NCI-H2171 (cell line): ENCODE measurements around the gene IL12B.
"Not testable (repeated sequence)": the region's sequence is repeated elsewhere in the genome, so short reads cannot be mapped to it uniquely, and the experiment has no call there.

Experiments
- DNase-seq: peaks from one replicate; lab custom pipeline; 2025; lab: John Stamatoyannopoulos, UW

IL12B gene

DNA sequence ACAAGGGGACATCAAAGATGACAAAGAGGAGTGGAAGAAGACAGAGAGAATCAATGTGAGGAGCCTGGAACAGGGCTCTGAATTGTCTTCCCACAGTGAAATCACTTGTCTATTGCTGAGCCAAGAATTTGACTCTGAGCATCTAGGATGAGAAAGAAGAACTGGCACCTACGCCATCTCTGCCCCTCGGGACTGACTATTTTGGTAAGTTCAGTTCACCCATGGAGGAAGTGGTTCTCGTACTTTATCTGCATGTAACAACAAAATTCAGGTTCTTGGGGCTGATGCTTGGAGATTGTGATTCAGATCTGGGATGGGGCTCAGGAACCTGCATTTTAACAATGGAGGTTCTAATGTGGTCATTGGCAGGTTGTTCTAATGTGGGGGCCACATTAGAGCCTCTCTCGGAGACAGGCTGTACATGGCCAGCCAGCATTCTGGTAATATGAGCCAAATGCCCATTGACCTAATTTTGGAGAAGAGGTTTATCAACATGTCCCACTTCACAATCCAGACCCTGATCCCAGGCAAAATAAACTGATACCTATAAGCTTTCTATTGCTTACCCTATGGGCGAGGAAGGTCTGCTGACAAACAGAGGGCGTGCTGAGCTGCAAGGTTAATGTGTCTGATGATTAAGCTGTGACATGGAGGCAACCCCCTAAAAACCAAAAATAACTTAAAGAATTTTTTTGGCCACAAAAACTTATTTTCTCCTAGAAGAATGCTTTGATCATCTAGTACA is 2.7 kb upstream of the IL12B start:
- DNase-seq, result no peak

DNA sequence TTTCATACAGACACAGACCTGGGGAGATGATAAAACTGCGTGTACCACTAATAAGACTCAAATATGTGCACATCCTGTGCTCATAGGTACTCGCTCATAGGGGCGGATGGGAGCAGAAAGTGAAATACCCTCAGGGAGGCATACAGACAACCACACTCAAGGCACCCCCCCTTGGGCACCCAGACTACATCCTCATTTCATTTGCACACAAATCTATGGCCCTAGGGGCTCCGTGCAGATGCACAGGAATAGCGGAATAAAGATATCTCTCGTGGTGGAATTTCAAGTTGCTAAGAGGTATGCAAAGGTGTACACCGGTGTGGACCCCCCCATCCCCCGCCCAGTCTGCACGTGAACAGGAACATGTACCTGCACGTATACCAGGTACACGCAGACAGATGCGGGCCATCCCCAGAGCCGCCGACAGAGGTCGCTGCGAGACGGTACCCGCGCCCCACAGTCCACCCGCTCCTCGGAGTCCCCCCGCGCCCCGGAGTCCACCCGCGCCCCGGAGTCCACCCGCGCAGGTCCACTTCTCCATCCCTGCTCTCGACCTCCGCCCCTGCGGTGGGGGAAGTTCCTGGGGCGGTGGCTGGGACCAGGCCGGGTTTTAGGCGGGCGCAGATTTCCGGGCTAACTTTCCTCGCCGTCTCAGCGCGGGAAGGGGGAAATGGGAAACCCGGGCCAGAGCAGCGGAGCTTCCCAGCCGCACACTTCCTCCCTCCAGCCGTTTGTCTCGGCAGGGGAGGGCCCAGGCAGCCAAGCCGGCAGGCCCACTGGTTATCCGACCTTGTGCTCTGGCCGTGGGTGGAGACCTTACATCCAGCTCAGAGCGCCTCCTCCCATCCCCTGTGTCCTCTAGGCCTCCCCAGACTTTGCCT is 1.0 kb upstream of the IL12B start:
- no peak for DNase-seq

DNA sequence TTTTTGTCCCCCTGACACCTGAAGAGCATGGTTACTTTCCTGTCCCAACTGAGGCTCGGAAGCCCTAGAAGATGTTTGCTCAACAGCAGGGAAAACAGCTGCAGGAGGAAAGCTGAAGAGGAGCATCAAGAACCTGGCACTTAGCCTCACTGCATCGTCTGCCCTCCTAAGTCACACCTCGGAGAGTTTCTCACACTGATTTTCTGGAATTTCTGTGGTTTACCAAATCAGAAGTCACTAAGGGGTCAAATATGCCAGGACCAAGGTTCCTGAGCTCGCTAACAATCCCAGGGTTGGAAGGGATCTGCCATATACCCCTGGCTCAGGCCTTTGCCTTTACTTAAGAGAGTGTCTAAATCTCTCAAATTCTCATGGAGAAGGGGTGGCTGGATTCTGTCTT is 5.3 kb downstream of the IL12B start:
- DNase-seq, result no peak

DNA sequence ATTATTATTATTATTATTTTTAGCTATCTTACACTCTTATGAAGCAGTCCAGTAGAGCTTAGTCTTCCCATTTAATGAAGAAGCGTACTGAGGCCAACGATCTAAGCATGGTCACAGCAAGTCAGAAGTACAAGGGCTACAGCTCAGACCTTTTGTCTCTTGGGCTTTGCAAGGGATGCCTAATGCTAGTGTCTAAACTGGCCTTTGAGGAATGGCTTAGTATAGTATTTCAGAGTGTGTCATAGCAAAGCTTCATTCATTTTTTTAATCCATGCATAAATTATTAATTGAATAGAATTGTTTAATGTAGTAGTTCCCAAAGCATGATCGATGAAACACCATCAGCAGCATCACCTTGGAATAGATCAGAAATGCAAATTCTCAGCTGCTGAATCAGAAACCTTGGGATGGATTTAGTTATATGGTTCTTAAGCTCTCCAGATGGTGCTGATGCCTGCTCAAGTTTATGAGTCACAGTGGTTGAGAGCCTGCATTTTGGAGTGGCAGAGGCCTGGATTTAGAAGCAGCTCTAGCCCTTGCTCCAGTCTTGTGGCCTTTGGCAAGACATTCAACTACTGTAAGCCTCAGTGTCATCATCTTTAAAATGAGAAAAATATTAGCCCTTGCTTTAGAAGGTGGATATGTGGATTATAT is 6.1 kb downstream of the IL12B start:
- no peak for DNase-seq

DNA sequence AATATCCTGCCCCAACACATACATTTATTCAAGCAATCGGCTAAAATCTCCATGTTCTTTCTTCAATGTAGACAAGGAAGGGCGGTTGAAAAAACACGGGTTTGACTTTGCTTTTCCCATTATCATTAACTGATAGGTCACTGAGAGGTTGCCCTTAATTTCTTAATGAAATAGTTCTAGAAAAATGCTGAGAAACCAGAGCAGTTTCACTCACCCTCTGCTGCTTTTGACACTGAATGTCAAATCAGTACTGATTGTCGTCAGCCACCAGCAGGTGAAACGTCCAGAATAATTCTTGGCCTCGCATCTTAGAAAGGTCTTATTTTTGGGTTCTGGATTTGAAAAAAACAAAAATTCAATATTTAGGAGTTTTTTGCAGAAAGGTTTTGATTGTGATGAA is 8.1 kb downstream of the IL12B start:
- no peak for DNase-seq

DNA sequence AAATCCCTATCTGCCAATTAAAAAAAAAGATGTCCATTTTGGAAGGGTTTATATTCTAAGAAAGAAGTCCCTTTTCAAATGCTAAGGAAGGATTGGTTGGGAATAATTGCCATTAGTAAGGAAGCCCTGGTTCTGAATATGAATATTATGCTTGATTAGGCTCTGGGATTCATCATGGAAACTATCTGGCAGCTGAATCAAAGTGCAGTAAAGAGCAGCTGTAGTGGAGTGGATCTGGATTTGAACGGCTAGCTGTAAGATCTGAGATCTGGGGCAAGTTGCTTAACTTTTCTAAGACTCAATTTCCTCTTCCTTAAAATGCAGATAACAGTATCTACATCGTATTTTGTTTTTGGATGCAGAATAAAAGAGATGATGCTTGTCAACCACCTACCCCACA is 10.5 kb downstream of the IL12B start:
- DNase-seq, result no peak

DNA sequence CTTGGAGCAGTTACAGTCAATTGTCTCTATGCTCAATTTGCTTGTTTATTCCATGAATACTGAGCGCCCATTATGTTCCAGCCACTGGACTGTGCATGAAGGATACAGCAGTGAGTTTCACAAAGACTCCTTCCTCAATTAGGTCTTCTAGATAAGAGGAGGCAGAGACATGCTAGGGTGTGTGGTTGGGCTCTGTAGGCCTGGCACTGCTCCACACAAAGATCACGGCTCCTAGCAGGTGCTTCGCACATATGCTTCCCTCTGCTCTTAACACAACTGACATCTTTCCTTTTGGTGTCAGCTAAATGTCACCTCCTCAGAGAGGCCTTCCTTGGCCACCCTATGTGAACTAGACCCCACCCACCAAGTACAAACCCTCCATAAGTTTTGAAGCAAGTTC is 10.9 kb downstream of the IL12B start:
- DNase-seq, result no peak

DNA sequence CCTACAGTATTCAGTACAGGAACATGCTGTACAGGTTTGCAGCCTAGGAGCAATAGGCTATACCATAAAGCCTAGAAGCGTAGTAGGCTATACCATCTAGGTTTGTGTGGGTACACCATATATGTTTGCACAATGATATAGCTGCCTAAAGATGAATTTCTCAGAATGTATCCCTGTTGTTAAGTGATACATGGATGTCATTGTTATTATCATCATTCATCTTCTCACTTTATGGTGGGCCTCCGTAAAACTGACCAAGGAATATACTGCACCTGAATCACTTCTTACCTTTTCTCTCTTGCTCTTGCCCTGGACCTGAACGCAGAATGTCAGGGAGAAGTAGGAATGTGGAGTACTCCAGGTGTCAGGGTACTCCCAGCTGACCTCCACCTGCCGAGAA is 11.8 kb downstream of the IL12B start:
- no peak for DNase-seq

DNA sequence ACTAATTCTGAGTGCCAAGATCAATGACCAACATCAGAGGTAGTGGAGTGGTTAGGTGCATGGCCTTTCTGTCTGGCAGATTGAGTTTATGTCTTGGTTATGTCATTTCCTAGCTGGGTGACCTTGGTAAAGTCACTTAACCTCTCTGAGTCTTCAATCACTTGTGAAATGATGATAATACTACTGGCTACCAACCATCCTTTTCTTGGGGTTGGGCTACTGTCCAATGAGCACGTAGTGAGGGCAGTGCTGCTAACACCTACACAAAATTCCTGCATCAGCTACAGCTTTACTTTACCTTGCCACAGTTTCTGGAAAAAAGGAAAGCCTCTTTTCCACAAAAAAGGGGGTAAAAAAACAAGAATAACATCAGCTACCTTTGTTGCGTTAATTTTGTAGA is 12.4 kb downstream of the IL12B start:
- no peak for DNase-seq

DNA sequence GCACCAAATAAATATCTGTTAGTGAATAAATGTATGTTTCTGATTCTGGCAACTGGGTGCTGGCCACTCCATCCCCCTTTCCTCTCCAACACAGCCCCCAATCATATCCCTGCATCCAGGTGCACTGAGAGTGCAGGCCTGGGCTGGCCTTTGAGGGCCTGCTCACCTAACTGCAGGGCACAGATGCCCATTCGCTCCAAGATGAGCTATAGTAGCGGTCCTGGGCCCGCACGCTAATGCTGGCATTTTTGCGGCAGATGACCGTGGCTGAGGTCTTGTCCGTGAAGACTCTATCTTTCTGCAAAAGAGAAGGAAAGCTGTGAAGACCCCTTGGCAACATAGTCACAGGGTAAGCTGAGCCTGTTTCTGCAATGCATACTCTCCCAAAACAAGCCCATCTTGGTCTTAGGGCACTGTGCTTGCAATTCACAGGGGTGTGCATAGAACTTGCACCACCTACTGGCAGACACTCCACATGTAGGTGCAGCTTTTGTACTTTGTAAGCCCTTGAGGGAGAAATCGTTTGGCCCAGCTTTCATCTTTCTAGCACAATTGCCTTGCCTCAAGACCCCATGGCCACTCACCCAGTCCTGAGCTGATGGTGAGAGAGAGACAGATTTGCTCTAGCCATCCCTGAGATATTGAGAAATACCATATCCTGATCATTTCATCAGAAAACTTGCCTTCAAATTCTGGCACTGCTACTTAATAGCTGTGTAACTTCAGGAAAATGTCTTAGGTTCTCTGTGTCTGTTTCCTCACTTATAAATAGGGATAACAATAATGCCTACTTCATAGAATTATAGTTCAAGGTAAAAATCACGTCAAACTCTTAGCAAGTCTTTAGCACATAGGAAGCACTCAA is 13.5 kb downstream of the IL12B start:
- DNase-seq, result no peak

DNA sequence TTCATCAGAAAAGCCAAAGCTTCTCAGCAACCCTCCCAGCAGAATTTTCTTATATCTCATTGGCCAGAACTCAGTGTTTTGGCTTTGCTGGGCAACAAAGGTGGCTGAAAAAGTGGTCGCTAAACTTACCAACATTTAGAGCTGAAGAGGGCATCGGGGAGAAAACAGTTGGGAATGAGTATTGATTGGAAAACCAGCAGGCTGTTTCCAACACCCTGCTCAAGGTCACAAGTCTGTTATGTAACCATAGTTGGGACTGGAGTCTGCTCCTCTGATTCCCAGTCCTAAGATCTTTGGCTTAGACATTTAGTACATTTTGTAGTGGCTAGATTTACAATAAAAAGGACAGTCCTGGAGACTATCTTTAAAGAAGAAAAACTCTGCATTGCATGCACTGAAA is 17.1 kb downstream of the IL12B start:
- no peak for DNase-seq

DNA sequence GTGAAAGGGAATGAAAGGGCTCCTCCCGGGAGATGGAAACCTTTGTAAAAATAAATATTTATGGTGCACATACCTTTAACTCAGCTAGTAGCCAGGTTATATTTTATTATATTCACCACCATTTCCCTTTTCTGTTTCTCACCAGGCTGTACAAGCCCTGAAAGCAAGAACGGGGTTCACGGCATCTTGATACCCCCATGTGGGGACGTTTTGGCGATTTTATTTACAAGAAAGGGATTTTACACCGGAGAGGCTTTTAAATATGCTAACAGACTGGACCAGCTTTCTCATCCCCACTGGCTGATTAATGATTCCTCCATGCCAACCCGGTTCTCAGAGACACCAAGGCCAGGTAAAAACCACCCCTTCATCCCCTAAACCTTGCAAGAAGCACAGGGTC is 19.2 kb downstream of the IL12B start:
- DNase-seq, result no peak

DNA sequence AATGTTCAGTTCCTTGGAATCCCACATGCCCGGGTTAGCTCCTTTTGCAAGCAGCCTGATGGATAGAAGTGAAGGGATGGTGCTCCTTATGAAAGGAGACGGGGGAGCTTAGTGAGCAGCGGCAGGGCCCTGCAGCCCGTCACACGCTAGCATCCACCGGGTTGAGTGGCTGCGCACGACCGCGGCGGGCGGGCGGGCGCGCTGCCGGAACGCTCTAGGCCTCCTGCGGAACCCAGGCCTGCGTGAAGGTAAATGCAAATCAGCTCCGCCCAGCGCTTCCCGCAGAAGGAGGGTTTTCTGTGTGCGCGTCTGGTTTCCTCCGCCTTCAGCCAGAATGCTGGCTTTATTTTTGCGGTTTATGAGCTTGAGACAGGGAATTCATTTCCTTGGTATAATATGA is 19.8 kb downstream of the IL12B start:
- DNase-seq, result no peak

DNA sequence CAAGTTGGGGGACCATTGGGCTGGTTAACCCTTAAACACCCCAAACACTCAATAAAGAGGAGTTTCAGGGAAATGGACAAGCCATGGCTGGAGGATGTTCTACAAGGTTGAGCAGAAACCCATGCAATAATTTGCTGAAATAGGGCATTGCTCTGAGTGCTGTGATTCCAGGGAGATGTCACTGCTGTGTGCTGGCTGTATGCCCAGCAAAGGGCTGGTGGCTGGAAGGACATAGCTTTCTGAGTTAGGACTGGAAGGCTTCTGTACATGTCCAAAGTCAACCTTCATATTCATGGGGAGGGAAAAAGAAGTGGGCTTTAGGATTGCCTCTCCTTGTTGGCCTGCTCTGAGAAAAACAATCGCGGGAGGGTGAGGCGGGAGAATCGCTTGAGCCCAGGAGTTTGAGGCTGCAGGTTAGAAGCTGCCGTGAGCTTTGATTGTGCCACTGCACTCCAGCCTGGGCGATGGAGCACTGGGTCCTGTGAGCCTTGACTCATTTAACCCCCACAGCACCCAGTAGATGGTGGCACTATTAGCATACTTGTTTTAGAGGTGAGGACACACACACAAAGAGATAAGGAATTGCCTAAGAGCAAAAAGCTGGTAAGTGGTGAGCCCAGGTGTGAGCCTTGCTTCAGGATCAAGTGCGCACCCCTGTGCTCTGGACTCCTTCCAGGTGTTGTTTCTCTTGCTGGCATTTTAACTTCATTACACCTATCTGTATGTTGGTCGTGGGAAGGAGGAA is 20.4 kb downstream of the IL12B start:
- DNase-seq, result no peak

DNA sequence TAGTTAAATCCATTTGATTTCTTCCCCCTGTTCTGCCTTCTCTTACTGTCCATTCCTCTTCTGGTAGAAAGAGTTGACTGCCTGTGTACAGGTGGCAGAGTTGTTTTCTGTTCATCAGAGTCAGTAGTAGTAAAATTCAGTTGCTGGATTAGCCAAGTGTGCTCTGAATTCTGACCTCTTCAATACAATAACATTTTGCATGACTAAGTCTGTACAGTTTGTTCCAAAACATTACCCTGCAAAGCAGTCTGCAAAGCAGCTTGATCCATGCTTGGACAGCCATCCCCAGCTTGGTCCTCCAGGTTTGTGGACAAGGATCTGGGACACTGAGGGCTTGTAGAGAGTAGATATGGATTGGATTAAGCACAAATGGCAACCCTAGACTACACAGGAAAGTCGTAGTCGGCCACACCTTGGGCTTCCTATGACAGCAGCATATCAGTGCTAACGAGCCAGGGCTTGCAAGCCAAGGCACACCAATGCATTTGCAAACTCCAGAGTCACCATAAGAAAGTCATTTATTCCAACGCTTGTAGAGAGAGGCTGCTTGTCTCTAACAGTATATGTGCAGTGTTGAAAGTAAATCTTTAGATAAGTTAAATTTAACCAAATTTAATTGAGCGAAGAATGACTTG is 25.2 kb downstream of the IL12B start:
- no peak for DNase-seq

DNA sequence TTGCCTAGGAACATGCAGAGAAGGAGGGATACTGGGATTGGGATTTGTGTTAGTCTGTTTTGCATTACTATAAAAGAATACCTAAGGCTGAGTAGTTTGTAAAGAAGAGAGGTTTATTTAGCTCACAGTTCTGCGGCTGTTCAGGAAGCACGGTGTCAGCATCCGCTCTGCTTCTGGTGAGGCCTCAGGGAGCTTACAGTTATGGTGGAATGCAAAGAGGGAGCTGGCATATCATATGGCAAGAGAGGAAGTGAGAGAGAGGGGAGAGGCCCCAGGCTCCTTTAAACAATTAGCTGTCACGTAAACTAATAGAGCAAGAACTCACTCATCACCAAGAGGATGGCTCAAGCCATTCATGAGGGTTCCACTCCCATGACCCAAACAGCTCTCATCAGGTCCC is 27.0 kb downstream of the IL12B start:
- no peak for DNase-seq

DNA sequence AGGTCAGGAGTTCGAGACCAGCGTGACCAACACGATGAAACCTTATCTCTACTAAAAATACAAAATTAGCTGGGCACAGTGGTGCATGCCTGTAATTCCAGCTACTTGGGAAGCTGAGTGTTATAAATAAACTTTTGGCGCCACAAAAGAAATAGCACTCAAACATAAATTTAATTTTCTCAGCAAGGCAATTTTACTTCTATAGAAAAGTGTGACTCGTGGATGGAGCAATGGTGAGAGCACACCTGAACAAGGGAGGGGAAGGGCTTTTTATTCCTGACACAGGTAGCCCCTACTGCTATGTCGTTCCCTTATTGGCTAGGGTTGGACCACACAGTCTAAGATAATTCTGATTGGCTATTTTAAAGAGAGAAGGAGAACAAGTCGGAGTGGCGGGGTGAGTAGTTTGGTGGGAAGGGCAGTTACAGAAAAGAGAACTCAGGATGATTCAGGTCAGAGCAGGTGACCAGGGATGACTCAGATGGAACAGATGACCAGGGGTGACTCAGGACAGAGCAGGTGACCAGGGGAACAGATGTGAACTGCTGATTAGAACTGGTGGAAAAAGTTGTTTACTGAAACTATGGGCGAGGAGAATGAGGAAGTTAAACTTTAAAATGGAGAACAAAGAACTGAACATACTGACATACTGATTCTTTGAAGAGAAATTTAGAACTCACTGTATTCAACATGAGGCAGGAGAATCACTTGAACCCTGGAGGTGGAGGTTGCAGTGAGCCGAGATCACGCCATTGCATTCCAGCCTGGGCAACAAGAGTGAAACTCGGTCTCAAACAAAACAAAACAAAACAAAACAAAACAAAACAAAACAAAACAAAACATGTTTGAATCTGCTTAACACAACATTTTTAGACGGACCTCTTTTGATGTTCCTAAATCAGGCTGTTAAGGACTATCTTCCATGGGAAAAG is 28.1 kb downstream of the IL12B start:
- not testable (repeated sequence) for DNase-seq

DNA sequence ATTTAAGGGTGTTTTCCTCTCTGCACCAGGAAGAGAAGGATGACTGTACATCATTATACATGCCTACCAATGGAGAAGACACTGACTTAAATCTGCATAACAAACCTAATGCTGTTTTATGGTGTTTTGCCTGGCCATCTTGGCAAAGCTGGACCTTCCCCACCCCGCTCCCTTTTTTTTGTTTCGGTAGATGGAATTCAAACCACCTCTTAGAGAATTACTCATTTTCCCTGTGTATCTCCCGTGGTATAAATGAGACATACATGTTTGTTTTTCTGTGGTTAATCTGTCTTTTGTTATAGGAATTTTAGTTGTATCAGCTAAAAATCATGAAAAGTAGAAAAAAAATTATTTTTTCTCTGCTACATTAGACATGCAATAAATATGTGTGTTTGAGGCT is 28.8 kb downstream of the IL12B start:
- DNase-seq, result no peak

DNA sequence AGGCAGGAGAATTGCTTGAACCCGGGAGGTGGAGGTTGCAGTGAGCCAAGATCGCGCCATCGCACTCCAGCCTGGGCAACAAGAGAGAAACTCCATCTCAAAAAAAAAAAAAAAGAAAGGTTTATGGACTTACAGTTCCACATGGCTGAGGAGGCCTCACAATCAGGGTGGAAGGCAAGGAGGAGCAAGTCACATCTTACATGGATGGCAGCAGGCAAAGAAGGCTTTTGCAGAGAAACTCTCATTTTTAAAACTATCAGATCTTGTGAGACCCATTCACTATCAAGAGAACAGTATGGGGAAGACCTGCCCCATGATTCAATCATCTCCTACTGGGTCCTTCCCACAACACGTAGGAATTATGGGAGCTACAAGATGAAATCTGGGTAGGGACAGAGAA is 33.0 kb downstream of the IL12B start:
- DNase-seq, result not testable (repeated sequence)

DNA sequence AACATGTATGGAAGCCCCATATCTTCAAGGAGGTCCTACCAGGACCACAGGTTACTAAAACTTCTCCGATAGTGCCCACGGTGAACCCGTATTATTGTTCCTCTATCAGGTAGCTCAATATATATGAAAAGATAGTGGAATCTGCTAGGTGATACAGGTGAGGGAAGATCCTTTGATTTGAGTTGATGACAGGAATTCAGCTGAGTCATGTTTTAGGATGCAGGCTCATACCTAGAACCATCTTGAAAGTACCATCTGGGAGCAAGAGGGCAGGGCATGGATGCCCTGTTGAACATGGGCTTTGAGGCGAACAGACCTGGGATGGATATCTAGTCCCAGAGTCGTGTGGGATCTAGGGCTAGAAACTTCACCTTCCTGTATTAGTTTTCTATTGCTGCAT is 35.4 kb downstream of the IL12B start:
- no peak for DNase-seq
